Measurements from ENCODE around the gene SLC19A1. TPM values are rescaled to one million over a fixed set of nuclear protein-coding genes. Genes with fewer than 3 reads are reported as not detected.

Gene SLC19A1
- total RNA-seq, 1 donor from 2014 or later: 25.6 TPM

DNA sequence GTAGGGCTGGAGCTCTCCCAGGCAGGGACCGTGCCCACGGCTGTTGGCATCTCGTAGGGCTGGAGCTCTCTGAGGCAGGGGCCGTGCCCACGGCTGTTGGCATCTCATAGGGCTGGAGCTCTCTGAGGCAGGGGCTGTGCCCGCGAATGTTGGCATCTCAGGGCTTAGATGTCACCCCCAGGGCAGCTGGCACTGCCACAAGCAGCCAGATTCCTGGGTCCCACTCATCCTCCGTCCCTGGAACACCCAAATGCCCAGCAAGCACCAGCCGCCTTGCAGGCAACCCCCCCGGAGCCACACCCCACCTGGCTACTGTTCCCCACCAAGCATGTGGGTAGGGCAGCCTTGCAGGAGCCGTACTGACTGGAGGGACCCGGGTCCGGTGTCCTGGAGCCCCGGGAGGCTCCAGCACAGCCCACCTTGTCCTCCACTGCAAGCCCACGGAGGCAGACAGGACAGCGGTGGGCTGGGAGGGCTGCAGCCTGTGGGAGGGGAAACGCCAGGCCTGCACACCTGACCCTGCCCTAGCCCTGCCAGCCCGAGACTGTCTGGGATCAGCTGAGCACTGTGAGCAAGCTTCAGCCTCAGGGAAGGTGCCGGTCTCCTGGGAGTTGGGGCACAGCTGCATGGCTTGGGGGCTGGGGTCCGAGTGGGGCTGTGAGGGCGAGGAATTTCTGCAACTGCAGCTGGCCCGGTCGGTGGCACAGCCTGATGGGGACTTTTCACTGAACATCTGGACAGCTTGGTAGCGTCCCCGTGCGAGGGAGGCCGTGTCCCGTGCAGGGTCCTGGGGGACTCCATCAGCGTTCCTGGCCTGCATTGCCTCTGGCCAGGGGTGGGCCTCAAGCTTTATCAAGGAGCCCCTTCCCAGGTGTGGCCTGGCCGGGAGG, 83.7 kb downstream of the SLC19A1 start:
- DNase-seq (ENCODE audit: low spot score, unreplicated experiment): no peak
- H3K4me1 Mint-ChIP-seq (ENCODE audit: low read depth): no peaks in the 10 kb centered on the region
- TF ChIP-seq, protein P1, sequence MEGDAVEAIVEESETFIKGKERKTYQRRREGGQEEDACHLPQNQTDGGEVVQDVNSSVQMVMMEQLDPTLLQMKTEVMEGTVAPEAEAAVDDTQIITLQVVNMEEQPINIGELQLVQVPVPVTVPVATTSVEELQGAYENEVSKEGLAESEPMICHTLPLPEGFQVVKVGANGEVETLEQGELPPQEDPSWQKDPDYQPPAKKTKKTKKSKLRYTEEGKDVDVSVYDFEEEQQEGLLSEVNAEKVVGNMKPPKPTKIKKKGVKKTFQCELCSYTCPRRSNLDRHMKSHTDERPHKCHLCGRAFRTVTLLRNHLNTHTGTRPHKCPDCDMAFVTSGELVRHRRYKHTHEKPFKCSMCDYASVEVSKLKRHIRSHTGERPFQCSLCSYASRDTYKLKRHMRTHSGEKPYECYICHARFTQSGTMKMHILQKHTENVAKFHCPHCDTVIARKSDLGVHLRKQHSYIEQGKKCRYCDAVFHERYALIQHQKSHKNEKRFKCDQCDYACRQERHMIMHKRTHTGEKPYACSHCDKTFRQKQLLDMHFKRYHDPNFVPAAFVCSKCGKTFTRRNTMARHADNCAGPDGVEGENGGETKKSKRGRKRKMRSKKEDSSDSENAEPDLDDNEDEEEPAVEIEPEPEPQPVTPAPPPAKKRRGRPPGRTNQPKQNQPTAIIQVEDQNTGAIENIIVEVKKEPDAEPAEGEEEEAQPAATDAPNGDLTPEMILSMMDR (IDR thresholded peaks at IDR 0.05; ENCODE audit: unreplicated experiment): no peak
- no peak overlapping the region for H3K27ac Mint-ChIP-seq
- peaks cover 29% of the 10 kb centered on the region for H3K36me3 Mint-ChIP-seq (ENCODE audit: insufficient read depth)
- no peaks in the 10 kb centered on the region for H3K27me3 Mint-ChIP-seq
- no peak overlapping the region for H3K4me3 Mint-ChIP-seq (ENCODE audit: low read depth)
- H3K9me3 Mint-ChIP-seq (ENCODE audit: low read depth): peaks cover 15% of the 10 kb centered on the region

DNA sequence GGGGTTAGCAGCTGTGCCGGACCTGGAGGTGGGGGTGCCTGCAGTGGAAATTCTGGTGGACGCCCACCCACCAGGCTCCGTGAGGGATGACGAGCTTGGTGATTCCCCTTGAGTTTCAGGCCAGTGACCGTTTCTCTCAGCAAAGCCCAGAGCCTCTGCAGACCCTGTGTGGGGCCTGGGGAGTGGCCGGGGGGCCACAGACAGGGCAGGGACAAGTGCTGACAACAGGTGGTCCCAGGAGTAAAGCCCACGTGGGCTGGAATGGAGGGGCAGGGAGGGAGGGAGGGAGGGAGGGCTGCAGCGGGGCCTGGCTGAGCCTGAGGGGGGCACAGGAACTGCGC, 84.4 kb downstream of the SLC19A1 start:
- Mint-ChIP-seq H3K9me3 (ENCODE audit: low read depth) (peaks cover 15% of the 10 kb centered on the region), H3K27me3 (no peaks in the 10 kb centered on the region), H3K4me3 (ENCODE audit: low read depth) (no peak overlapping the region), H3K27ac (no peak overlapping the region), H3K4me1 (ENCODE audit: low read depth) (no peaks in the 10 kb centered on the region), H3K36me3 (ENCODE audit: insufficient read depth) (peaks cover 23% of the 10 kb centered on the region)
- no peak for DNase-seq (ENCODE audit: low spot score, unreplicated experiment)
- TF ChIP-seq, protein P1 (IDR thresholded peaks at IDR 0.05; ENCODE audit: unreplicated experiment): no peak

DNA sequence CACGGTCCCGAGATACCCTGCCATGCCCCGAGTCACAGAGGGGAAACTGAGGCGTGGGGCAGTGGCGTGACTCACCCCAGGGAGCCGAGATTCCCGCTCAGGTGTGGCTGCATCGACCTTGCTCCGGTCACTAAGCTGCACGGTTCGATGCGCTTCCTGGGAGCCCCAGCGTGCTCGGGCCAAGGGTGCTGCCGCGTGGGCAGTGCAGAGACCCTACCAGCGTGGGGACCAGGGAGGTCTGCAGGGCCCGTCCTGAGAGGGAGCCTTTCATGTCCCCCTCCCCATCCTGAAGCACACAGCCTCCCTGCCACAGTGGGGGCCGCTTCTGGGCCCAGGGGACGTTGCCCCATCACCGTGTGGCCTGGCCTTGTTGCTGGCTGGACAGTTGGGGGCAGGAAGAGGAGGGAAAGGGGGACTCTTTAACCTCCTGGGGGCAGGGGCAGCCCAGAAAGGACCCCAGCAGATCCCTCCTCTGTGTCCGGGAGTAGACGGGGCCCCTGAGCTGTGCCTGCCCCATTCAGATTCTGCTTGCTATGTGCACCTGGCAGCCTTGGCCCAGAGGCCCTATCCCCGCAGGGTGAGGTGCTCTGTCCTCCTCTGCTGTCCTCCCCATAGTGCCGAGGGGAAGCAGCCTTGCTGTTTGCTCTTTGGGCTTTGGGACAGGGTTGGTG, 84.9 kb downstream of the SLC19A1 start:
- Mint-ChIP-seq H3K27me3 (no peaks in the 10 kb centered on the region), H3K36me3 (ENCODE audit: insufficient read depth) (peaks cover 18% of the 10 kb centered on the region), H3K4me3 (ENCODE audit: low read depth) (no peak overlapping the region), H3K27ac (no peak overlapping the region), H3K4me1 (ENCODE audit: low read depth) (no peaks in the 10 kb centered on the region), H3K9me3 (ENCODE audit: low read depth) (peaks cover 9% of the 10 kb centered on the region)
- DNase-seq (ENCODE audit: low spot score, unreplicated experiment): no peak
- TF ChIP-seq, protein P1 (IDR thresholded peaks at IDR 0.05; ENCODE audit: unreplicated experiment): no peak

DNA sequence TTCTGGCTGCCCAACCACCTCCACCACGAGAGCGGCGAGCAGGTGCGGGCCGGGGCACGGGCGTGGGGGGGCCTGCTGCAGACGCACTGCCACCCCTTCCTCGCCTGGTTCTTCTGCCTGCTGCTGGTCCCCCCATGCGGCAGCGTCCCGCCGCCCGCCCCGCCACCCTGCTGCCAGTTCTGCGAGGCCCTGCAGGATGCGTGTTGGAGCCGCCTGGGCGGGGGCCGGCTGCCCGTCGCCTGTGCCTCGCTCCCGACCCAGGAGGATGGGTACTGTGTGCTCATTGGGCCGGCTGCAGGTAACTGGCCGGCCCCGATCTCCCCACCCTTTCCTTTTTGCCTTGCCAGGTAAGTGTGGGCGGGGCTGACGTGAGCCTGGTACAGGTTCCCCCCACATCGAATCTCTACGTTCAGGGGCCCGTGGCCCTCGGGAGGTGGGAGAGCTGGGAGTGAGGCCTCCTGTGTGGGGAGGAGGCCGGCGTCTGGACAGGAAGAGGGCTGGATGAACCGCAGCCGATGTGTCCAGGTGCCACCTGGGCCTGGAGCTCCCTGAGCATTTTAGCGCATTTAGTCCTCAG, 85.6 kb downstream of the SLC19A1 start:
- TF ChIP-seq, protein P1 (IDR thresholded peaks at IDR 0.05; ENCODE audit: unreplicated experiment): no peak
- Mint-ChIP-seq H3K4me1 (ENCODE audit: low read depth) (no peaks in the 10 kb centered on the region), H3K27ac (no peak overlapping the region), H3K4me3 (ENCODE audit: low read depth) (no peak overlapping the region), H3K27me3 (no peaks in the 10 kb centered on the region), H3K36me3 (ENCODE audit: insufficient read depth) (peaks cover 12% of the 10 kb centered on the region), H3K9me3 (ENCODE audit: low read depth) (peaks cover 3% of the 10 kb centered on the region)
- DNase-seq (ENCODE audit: low spot score, unreplicated experiment): no peak

Measured in progenitor cell of endocrine pancreas (in vitro differentiated cells).